ENCODE measurements around the gene PTPN4. TPM values are rescaled to one million over a fixed set of nuclear protein-coding genes. Genes with fewer than 3 reads are reported as not detected.

Gene PTPN4
- total and polyA plus RNA-seq, 2 of the 8 experiments (the other 6 are each of a cell fraction or from before 2014, with no cell fraction given): 28.5 to 105 TPM

GRCh38 chr2:119809339-119810048, 49.8 kb downstream of the PTPN4 start (continued):
- TF ChIP-seq CBX8 (IDR thresholded peaks at IDR 0.05; ENCODE audit: borderline replicate concordance, low read depth, low read length): no peak
- no peak for TF ChIP-seq RFX5 (IDR thresholded peaks at IDR 0.05; ENCODE audit: borderline replicate concordance, low read depth, low read length)

Measured in H1 (cell line).